Measurements from ENCODE around the gene SPINK13.

- TF ChIP-seq SUZ12 (IDR thresholded peaks at IDR 0.05; ENCODE audit: low read depth, low read length) (no peak), KLF9 (CRISPR knock-in tag; IDR thresholded peaks at IDR 0.05; ENCODE audit: low read depth) (no peak), PHB2 (IDR thresholded peaks at IDR 0.05; ENCODE audit: partially characterized antibody) (no peak), LCORL (IDR thresholded peaks at IDR 0.05) (no peak), LCORL (CRISPR knock-in tag; IDR thresholded peaks at IDR 0.05) (no peak), CHD2 (IDR thresholded peaks at IDR 0.05; ENCODE audit: low read depth, low read length) (no peak), ZNF703 (CRISPR knock-in tag; IDR thresholded peaks at IDR 0.05; ENCODE audit: borderline replicate concordance) (no peak), CTCF (CRISPR knock-in tag; IDR thresholded peaks at IDR 0.05) (no peak), ELK4 (CRISPR knock-in tag; IDR thresholded peaks at IDR 0.05; ENCODE audit: borderline replicate concordance) (no peak), JUND (CRISPR knock-in tag; IDR thresholded peaks at IDR 0.05) (no peak), RAD21 (CRISPR knock-in tag; IDR thresholded peaks at IDR 0.05) (no peak), FOXO4 (CRISPR knock-in tag; conservative IDR thresholded peaks at IDR 0.05) (no peak), EP300 (IDR thresholded peaks at IDR 0.05; ENCODE audit: low read depth in 2 of 2, low read length in 2 of 2) (no peak), EP300 (CRISPR knock-in tag; IDR thresholded peaks at IDR 0.05; ENCODE audit: borderline replicate concordance) (no peak), EHMT2 (IDR thresholded peaks at IDR 0.05; ENCODE audit: borderline replicate concordance, low read depth, low read length) (no peak)
- TF ChIP-seq, protein P1, sequence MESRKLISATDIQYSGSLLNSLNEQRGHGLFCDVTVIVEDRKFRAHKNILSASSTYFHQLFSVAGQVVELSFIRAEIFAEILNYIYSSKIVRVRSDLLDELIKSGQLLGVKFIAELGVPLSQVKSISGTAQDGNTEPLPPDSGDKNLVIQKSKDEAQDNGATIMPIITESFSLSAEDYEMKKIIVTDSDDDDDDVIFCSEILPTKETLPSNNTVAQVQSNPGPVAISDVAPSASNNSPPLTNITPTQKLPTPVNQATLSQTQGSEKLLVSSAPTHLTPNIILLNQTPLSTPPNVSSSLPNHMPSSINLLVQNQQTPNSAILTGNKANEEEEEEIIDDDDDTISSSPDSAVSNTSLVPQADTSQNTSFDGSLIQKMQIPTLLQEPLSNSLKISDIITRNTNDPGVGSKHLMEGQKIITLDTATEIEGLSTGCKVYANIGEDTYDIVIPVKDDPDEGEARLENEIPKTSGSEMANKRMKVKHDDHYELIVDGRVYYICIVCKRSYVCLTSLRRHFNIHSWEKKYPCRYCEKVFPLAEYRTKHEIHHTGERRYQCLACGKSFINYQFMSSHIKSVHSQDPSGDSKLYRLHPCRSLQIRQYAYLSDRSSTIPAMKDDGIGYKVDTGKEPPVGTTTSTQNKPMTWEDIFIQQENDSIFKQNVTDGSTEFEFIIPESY (CRISPR knock-in tag; IDR thresholded peaks at IDR 0.05): no peak
These were observed at the start of gene SPINK13 for GRCh38 chr5:148268566-148268965.

Data from HepG2 (cell line).